Measurements from ENCODE around the gene B3GALT5. TPM values are rescaled to one million over a fixed set of nuclear protein-coding genes. Genes with fewer than 3 reads are reported as not detected.
"Not testable (repeated sequence)": the region's sequence is repeated elsewhere in the genome, so short reads cannot be mapped to it uniquely, and the experiment has no call there.

The B3GALT5 gene
- total RNA-seq, 4 donors from 2014 or later: under 0.01 to 1.2 (median 0.74) TPM

- H3K27me3 ChIP-seq: peaks cover 0 to 12% (median 0%) of the 10 kb centered on the region in 4 donors
- WGBS: 68% methylated on average over 3 of the region's 3 CpGs
- H3K36me3 ChIP-seq: no peaks in the 10 kb centered on the region
- DNase-seq (ENCODE audit: extremely low spot score): peak; percentile 34
- H3K27ac ChIP-seq (replicated peaks in 1 of 4): no peak overlapping the region
- H3K4me3 ChIP-seq: no peak overlapping the region
- intact Hi-C loops (cut with DNase I): no loop called here
- no peaks in the 10 kb centered on the region for H3K4me1 ChIP-seq
- no peaks in the 10 kb centered on the region for H3K9me3 ChIP-seq
- TF ChIP-seq EP300 (IDR thresholded peaks at IDR 0.05) (no peak), CTCF (IDR thresholded peaks at IDR 0.05) (no peak), POLR2A (IDR thresholded peaks at IDR 0.05; ENCODE audit: low read depth) (no peak), POLR2AphosphoS5 (IDR thresholded peaks at IDR 0.05) (no peak)
Observed at GRCh38 chr21:39576518-39577128, 36.1 kb upstream of the B3GALT5 start.

DNA sequence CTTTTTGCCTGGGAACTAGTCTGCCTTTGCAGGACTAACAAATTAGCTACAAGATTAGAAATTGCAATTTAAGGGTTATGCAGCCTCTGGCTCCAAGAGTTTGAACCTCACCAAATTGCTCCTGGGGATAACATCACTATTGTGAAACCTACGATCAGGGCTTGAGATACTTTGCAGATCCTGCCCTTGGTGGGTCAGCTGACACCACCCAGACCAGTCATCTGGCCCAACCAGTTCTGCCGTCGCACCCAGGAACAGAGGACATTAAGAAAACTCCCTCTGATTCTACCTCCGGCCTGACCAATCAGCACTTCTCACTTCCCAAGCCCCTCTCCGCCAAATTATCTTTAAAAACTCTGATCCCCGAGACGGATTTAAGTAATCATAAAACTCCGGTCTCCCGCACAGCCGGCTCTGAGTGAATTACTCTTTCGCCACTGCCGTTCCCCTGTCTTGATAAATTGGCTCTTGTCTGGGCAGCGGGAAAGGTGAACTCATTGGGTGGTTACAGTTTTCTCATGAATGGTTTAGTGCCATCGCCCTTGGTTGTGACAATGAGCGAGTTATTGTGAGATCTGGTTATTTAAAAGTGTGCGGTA is 32.9 kb upstream of the B3GALT5 start:
- H3K9me3 ChIP-seq: no peaks in the 10 kb centered on the region
- H3K4me3 ChIP-seq: no peak overlapping the region
- no peak overlapping the region for H3K27ac ChIP-seq (replicated peaks in 1 of 4)
- intact Hi-C loops (cut with DNase I): no loop called here
- peak; percentile 60 for DNase-seq (ENCODE audit: extremely low spot score)
- H3K4me1 ChIP-seq: no peaks in the 10 kb centered on the region
- H3K36me3 ChIP-seq: no peaks in the 10 kb centered on the region
- H3K27me3 ChIP-seq: peaks cover 0 to under 1% (median 0%) of the 10 kb centered on the region in 4 donors
- 94% methylated on average over 16 of the region's 16 CpGs for WGBS
- TF ChIP-seq EP300 (IDR thresholded peaks at IDR 0.05) (no peak), CTCF (IDR thresholded peaks at IDR 0.05) (no peak), POLR2AphosphoS5 (IDR thresholded peaks at IDR 0.05) (no peak), POLR2A (IDR thresholded peaks at IDR 0.05; ENCODE audit: low read depth) (no peak)

DNA sequence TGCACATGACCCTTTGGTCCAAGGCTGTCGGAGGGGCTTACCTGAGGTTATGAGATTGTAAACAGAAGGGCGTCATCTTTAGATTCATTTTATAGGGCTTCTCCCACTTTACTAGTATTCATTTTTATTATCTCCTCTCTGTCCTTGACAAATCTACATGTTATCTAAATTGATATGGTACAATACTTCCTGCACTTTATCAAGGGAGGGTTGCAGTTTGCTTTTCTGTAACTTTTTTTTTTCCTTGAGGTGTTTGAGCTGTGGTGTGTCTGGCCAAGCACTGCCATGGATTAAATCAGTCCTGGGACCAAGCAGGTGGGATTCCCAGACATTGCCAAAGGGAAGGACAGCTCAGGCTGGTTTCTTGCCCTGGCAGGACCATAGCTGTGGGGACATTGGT is 32.0 kb upstream of the B3GALT5 start:
- intact Hi-C loops (cut with DNase I): no loop called here
- TF ChIP-seq EP300 (IDR thresholded peaks at IDR 0.05): no peak

DNA sequence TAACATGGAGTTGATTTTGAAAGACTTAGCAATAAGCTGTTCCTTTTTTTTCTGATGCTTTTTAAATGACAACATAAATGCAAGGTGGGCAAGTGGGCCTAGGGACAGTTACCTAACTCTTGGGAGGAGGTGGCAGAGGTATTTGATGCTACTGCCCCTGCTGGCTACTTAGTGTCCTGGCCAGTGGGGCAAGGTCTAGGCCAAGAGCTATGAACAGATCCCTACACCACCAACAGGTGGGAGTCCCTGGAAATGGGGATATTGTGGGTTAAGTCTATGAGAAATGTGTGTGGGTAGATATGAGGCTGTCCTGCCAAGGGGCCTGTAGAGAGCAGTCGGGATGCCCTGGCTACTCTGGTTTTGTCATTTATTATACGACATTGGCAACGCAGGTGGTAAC is 31.3 kb upstream of the B3GALT5 start:
- Histone ChIP-seq H3K27ac (replicated peaks in 1 of 4) (no peak overlapping the region), H3K9me3 (no peaks in the 10 kb centered on the region)
- 96% methylated on average over 3 of the region's 3 CpGs for WGBS

More for the DNA sequence above, 32.0 kb upstream of the B3GALT5 start:
- no peak for DNase-seq (ENCODE audit: extremely low spot score)
- no peak overlapping the region for H3K4me3 ChIP-seq
- H3K27me3 ChIP-seq: no peaks in the 10 kb centered on the region
- H3K36me3 ChIP-seq: no peaks in the 10 kb centered on the region
- WGBS: 56% methylated on average over 2 of the region's 2 CpGs
- H3K4me1 ChIP-seq: no peaks in the 10 kb centered on the region
- no peaks in the 10 kb centered on the region for H3K9me3 ChIP-seq
- no peak overlapping the region for H3K27ac ChIP-seq (replicated peaks in 1 of 4)

GRCh38 chr21:39582749-39583148 is 30.0 kb upstream of the B3GALT5 start:
- 93% methylated on average over 4 of the region's 4 CpGs for WGBS
- Histone ChIP-seq H3K36me3 (no peaks in the 10 kb centered on the region), H3K27me3 (no peaks in the 10 kb centered on the region), H3K4me1 (no peaks in the 10 kb centered on the region), H3K27ac (replicated peaks in 1 of 4) (no peak overlapping the region), H3K4me3 (no peak overlapping the region), H3K9me3 (peaks cover 0 to 6% (median 0%) of the 10 kb centered on the region in 4 donors)
- peak; percentile 55 for DNase-seq (ENCODE audit: extremely low spot score)
- intact Hi-C loops (cut with DNase I): no loop called here
- TF ChIP-seq EP300 (IDR thresholded peaks at IDR 0.05) (no peak), POLR2AphosphoS5 (IDR thresholded peaks at IDR 0.05) (no peak), CTCF (IDR thresholded peaks at IDR 0.05) (no peak), POLR2A (IDR thresholded peaks at IDR 0.05; ENCODE audit: low read depth) (no peak)

More for the DNA sequence above, 31.3 kb upstream of the B3GALT5 start:
- TF ChIP-seq EP300 (IDR thresholded peaks at IDR 0.05): no peak
- no peak for TF ChIP-seq POLR2AphosphoS5 (IDR thresholded peaks at IDR 0.05)
- TF ChIP-seq POLR2A (IDR thresholded peaks at IDR 0.05; ENCODE audit: low read depth): no peak
- DNase-seq (ENCODE audit: extremely low spot score): no peak
- Histone ChIP-seq H3K4me3 (no peak overlapping the region), H3K27me3 (no peaks in the 10 kb centered on the region), H3K36me3 (no peaks in the 10 kb centered on the region), H3K4me1 (no peaks in the 10 kb centered on the region)
- intact Hi-C loops (cut with DNase I): no loop called here

DNA sequence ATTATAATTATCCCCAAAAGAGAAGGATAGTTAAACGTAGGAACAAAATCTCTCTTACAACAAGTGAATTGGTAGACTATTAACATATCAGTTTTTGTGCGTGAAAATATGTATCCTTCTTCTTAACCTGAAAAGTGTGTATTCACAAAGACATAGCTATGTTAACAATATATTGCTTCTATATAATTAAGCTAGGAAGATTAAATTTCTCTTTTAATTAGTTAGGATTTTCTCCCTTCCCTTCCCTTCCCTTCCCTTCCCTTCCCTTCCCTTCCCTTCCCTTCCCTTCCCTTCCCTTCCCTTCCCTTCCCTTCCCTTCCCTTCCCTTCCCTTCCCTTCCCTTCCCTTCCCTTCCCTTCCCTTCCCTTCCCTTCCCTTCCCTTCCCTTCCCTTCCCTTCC is 29.2 kb upstream of the B3GALT5 start:
- H3K27me3 ChIP-seq; H3K36me3 ChIP-seq; H3K27ac ChIP-seq (replicated peaks in 1 of 4); DNase-seq (ENCODE audit: extremely low spot score); H3K4me1 ChIP-seq; H3K9me3 ChIP-seq; intact Hi-C loops (cut with DNase I); H3K4me3 ChIP-seq: not testable (repeated sequence)
- WGBS: 80% methylated on average over 2 of the region's 2 CpGs

Data from esophagus muscularis mucosa (tissue), 4 donors.